A549 treated with GW870086 at 1 μM for 4 hours (cell line): ENCODE results near the gene GPATCH1. TPM values are rescaled to one million over a fixed set of nuclear protein-coding genes. Genes with fewer than 3 reads are reported as not detected.

Source experiments
- total RNA-seq: library from RNA; stranded (reverse); fragments of 200-300 nt; extraction: Qiagen RNA extraction; gene quantifications from 5 replicates; pipeline ENCODE4 v1.2.3, GENCODE V29; 2022; ENCODE audit warnings: low read depth

The GPATCH1 gene, protein sequence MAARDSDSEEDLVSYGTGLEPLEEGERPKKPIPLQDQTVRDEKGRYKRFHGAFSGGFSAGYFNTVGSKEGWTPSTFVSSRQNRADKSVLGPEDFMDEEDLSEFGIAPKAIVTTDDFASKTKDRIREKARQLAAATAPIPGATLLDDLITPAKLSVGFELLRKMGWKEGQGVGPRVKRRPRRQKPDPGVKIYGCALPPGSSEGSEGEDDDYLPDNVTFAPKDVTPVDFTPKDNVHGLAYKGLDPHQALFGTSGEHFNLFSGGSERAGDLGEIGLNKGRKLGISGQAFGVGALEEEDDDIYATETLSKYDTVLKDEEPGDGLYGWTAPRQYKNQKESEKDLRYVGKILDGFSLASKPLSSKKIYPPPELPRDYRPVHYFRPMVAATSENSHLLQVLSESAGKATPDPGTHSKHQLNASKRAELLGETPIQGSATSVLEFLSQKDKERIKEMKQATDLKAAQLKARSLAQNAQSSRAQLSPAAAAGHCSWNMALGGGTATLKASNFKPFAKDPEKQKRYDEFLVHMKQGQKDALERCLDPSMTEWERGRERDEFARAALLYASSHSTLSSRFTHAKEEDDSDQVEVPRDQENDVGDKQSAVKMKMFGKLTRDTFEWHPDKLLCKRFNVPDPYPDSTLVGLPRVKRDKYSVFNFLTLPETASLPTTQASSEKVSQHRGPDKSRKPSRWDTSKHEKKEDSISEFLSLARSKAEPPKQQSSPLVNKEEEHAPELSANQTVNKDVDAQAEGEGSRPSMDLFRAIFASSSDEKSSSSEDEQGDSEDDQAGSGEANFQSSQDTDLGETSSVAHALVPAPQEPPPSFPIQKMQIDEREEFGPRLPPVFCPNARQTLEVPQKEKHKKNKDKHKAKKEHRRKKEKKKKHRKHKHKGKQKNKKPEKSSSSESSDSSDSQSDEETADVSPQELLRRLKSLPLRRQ
- total RNA-seq, result 12.3 to 15.5 TPM (median 14.9 TPM) in 5 replicates

GRCh38 chr19:33080761-33081681 is at the start of gene GPATCH1:
Gene GPATCH1, plus strand, starts transcription at chr19:33081181. Its CDS starts 13 bp downstream, at chr19:33081194.

DNA sequence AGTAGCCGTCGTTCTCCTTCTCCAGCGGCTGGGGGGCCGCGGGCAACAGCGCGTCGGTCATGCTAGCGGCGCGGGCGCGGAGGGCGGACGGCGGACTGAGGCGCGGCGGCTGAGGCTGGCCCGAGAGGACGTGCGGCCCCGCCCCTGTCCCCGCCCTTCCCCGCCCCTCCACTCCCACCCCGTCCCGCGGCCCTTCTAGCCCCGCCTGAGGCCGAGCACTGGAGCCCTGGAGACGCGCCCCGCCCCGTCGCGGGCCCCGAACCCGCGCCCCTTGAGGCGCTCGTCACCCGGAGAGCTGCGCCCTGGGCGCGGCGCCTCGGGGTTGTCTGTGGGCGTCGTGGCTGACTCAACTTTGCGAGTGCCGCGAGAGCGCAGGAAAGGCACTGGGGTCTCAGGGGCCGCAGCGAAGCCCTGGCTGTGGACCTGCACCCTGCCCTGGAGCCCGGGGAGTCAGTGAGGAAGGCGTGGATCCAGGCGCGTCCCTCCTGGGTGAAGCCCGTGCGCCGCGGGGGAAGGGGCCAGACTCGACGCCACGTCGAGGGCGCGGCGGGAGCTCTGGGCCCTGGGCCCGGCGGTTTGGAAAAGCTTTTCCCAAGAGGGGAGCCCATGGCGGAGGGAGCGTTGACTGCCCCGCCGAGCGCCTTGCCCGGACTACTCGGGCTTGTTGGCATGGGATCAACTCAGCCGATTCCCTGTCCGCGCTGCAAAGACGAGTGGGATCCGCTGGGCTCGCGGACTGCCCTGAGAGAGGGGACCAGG is 16.0 kb upstream of the GPATCH1 start, which contains the start of gene RHPN2:
TSS of gene RHPN2 (minus strand) at position 97 of the 759 bp plus-strand sequence. CDS start at position 61, 36 bp downstream.

DNA sequence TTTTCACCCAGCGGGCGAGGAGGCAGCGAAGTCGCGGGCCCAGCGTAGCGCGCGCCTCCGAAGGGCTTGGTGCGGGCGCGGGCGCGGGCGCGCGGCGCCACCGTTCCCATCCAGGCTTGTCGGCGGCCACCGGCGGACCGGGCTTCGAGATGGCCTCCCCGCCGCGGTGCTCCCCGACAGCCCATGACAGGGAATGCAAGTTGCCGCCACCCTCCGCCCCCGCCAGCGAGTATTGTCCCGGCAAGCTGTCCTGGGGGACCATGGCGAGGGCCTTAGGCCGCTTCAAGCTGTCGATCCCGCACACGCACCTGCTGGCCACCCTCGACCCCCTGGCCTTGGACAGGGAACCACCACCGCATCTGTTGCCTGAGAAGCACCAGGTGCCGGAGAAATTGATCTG is 51.0 kb downstream of the GPATCH1 start, which contains the start of gene WDR88:
TSS of gene WDR88 (plus strand) at position 94 of the 400 bp plus-strand sequence. CDS start at position 150, 56 bp downstream.

Other genes starting within 250 kb of the GPATCH1 start
- 0.26 to 0.46 TPM (median 0.30 TPM) in 5 replicates for gene SLC7A9, start 211.4 kb upstream of the GPATCH1 start, total RNA-seq
- 38.5 to 46.9 TPM (median 45.1 TPM) in 5 replicates for gene CEP89, start 109.2 kb upstream of the GPATCH1 start, total RNA-seq
- 13.3 to 17.6 TPM (median 16.2 TPM) in 5 replicates for gene FAAP24, start 108.9 kb upstream of the GPATCH1 start, total RNA-seq
- gene RHPN2, start 16.3 kb upstream of the GPATCH1 start, total RNA-seq, result 54.0 to 65.7 TPM (median 63.7 TPM) in 5 replicates
- not detected in 5 replicates for gene WDR88, start 50.9 kb downstream of the GPATCH1 start, total RNA-seq
- gene LRP3, start 113.1 kb downstream of the GPATCH1 start, total RNA-seq, result 35.0 to 57.4 TPM (median 49.2 TPM) in 5 replicates
- 0.08 to 0.17 TPM (median 0.15 TPM) in 3 of 5 replicates, not detected in the others for gene SLC7A10, start 144.7 kb downstream of the GPATCH1 start, total RNA-seq
- gene CEBPA, start 221.4 kb downstream of the GPATCH1 start, total RNA-seq, result 6.5 to 11.0 TPM (median 10.2 TPM) in 5 replicates